ENCODE results near the gene AVEN. TPM values are rescaled to one million over a fixed set of nuclear protein-coding genes. Genes with fewer than 3 reads are reported as not detected.

Gene AVEN
- total RNA-seq, 2 donors from 2014 or later: 12.9 to 18.9 TPM

DNA sequence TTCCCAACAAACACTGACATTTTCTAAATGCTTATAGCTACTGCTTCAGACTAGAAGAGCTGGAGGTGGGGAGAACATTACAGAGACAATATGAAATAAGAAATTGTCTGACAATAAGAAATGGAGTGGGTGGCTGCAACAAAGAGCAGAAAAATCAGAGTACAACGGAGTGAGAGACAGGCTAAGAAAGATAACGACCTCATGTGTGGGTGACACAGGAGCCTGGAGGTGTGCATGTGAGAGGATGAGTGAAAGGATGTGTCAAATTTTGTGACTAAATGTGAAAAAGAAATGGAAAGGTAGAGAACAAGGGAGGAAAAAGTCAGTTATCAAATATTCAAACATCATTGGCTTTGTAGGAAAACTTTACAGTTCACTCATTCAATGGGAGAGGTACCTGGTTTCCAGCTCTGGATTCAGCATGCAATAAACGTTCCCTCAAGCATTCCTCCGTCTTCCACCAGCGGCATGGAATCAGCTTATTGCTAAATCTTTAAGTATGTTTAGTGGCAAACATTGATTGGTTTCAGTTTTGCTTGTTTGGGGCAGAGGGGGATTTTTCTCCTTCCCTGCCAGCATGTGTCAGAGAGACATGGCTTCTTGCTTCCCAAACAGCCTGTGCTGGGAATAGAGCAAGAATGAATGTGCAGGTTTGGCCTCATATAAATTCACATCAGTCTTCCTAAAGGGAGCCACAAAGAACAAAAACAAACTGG lies 174.5 kb downstream of the AVEN start:
- H3K27ac ChIP-seq: no peak overlapping the region
- no peaks in the 10 kb centered on the region for H3K4me1 ChIP-seq
- TF ChIP-seq CTCF (IDR thresholded peaks at IDR 0.05): no peak
- no peaks in the 10 kb centered on the region for H3K27me3 ChIP-seq
- DNase-seq (ENCODE audit: low spot score): no peak
- H3K4me3 ChIP-seq: no peak overlapping the region
- no peaks in the 10 kb centered on the region for H3K36me3 ChIP-seq
- no peaks in the 10 kb centered on the region for H3K9me3 ChIP-seq

- Histone ChIP-seq H3K9me3 (no peaks in the 10 kb centered on the region), H3K4me3 (no peak overlapping the region), H3K27me3 (no peaks in the 10 kb centered on the region), H3K27ac (no peak overlapping the region), H3K36me3 (no peaks in the 10 kb centered on the region), H3K4me1 (no peaks in the 10 kb centered on the region)
- DNase-seq (ENCODE audit: low spot score): no peak
- no peak for TF ChIP-seq CTCF (IDR thresholded peaks at IDR 0.05)
Measured at GRCh38 chr15:33860754-33861153, 178.2 kb downstream of the AVEN start.

DNA sequence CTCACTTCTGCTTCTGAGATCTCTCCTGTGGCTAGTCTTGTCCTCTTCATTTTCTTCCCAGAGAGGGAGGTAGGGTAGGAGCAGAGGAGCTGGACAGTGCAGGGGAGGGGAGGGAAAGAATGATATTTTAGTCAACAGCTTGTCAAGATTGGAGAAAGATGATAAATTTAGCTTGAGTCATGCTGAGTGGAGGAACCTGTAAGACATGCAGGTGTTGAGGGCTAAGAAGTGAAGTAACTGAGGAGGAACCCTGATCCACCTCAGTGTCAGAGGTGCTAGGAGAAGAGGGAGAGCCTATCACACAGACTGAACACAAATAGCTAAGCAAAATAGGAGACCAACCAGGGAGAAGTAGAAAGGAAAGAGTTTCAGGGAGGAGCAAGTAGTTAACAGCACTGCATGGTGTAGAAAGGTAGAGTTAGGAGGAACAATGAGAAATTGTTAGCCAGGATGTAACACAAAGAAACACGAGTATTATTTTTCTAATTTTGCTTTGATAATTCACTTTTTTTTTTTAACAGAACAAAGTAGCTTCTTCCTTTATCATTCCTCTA lies 178.9 kb downstream of the AVEN start:
- H3K27ac ChIP-seq: no peak overlapping the region
- H3K27me3 ChIP-seq: no peaks in the 10 kb centered on the region
- no peak for TF ChIP-seq CTCF (IDR thresholded peaks at IDR 0.05)
- no peaks in the 10 kb centered on the region for H3K9me3 ChIP-seq
- DNase-seq (ENCODE audit: low spot score): no peak
- no peak overlapping the region for H3K4me3 ChIP-seq
- H3K4me1 ChIP-seq: no peaks in the 10 kb centered on the region
- H3K36me3 ChIP-seq: no peaks in the 10 kb centered on the region

- no peaks in the 10 kb centered on the region for H3K36me3 ChIP-seq
- H3K4me1 ChIP-seq: no peaks in the 10 kb centered on the region
- no peaks in the 10 kb centered on the region for H3K9me3 ChIP-seq
- no peak overlapping the region for H3K27ac ChIP-seq
- no peak overlapping the region for H3K4me3 ChIP-seq
- DNase-seq (ENCODE audit: low spot score): no peak
- H3K27me3 ChIP-seq: no peaks in the 10 kb centered on the region
- no peak for TF ChIP-seq CTCF (IDR thresholded peaks at IDR 0.05)
Measured at GRCh38 chr15:33858836-33859235, 180.2 kb downstream of the AVEN start.

DNA sequence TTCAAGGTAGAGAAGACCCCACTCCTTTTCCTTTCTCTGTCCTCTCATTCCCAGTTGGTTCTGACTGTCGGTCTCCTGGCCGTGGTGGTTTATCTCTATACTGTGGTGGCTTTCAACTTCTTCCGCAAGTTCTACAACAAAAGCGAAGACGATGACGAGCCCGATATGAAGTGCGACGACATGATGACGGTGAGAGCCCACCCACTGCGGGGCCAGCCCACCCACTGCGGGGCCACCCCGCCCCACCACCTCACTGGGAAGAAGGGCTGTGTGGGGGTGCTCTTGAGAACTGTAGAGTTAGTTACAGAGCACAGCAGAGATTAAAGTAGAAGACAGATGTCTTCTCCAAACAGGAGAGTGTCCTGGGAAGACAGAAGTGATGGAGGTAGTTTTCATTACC lies 181.3 kb downstream of the AVEN start:
- no peak for DNase-seq (ENCODE audit: low spot score)
- no peaks in the 10 kb centered on the region for H3K36me3 ChIP-seq

More for the DNA sequence above, 181.3 kb downstream of the AVEN start:
- TF ChIP-seq CTCF (IDR thresholded peaks at IDR 0.05): no peak
- Histone ChIP-seq H3K9me3 (no peaks in the 10 kb centered on the region), H3K4me3 (no peak overlapping the region), H3K4me1 (no peaks in the 10 kb centered on the region), H3K27ac (no peak overlapping the region), H3K27me3 (no peaks in the 10 kb centered on the region)

Data from right atrium auricular region (tissue), 2 donors.